ENCODE data around the gene SETD3. TPM values are rescaled to one million over a fixed set of nuclear protein-coding genes. Genes with fewer than 3 reads are reported as not detected.

Gene SETD3
- total RNA-seq, 6 experiments from 2014 or later = 24.7 to 42.0 (median 28.8) TPM

- Histone ChIP-seq H3K27ac (no peak overlapping the region), H3K4me3 (no peak overlapping the region), H3K9me3 (no peaks in the 10 kb centered on the region), H3K36me3 (peaks cover 0 to 4% (median 2%) of the 10 kb centered on the region in 4 donors), H3K27me3 (no peaks in the 10 kb centered on the region), H3K4me1 (peaks cover 0 to 12% (median 6%) of the 10 kb centered on the region in 4 donors)
- ATAC-seq = no peak
- intact Hi-C loops (cut with DNase I) = no loop called here
- 80% methylated on average over 11 of the region's 11 CpGs for WGBS (ENCODE audit: insufficient coverage, low coverage, low lambda C conversion rate, missing lambda C conversion rate)
- DNase-seq = no peak
- no peak for TF ChIP-seq CTCF (IDR thresholded peaks at IDR 0.05)
- no peak for TF ChIP-seq POLR2A (IDR thresholded peaks at IDR 0.05)
These were observed 52.9 kb downstream of the SETD3 start for GRCh38 chr14:99427632-99428300.

GRCh38 chr14:99426813-99427346 lies 53.8 kb downstream of the SETD3 start:
- no peak overlapping the region for H3K4me3 ChIP-seq
- peaks cover 0 to 11% (median 5%) of the 10 kb centered on the region in 4 donors for H3K4me1 ChIP-seq
- intact Hi-C loops (cut with DNase I) = no loop called here
- H3K36me3 ChIP-seq = peaks cover 0 to 4% (median 2%) of the 10 kb centered on the region in 4 donors
- H3K9me3 ChIP-seq = no peaks in the 10 kb centered on the region
- 84% methylated on average over 12 of the region's 12 CpGs for WGBS (ENCODE audit: insufficient coverage, low coverage, low lambda C conversion rate, missing lambda C conversion rate)
- ATAC-seq (no peak), DNase-seq (no peak)
- no peak for TF ChIP-seq CTCF (IDR thresholded peaks at IDR 0.05)
- no peak for TF ChIP-seq POLR2A (IDR thresholded peaks at IDR 0.05)
- no peak overlapping the region for H3K27ac ChIP-seq
- no peaks in the 10 kb centered on the region for H3K27me3 ChIP-seq

GRCh38 chr14:99426265-99426664 lies 54.4 kb downstream of the SETD3 start:
- ATAC-seq (no peak), DNase-seq (no peak)
- no peak for TF ChIP-seq POLR2A (IDR thresholded peaks at IDR 0.05)
- no peak for TF ChIP-seq CTCF (IDR thresholded peaks at IDR 0.05)
- Histone ChIP-seq H3K27ac (no peak overlapping the region), H3K27me3 (no peaks in the 10 kb centered on the region), H3K36me3 (peaks cover 0 to 4% (median 2%) of the 10 kb centered on the region in 4 donors), H3K4me3 (no peak overlapping the region), H3K9me3 (no peaks in the 10 kb centered on the region), H3K4me1 (peaks cover 0 to 8% (median 4%) of the 10 kb centered on the region in 4 donors)
- intact Hi-C loops (cut with DNase I) = no loop called here
- 78% methylated on average over 3 of the region's 3 CpGs for WGBS (ENCODE audit: insufficient coverage, low coverage, low lambda C conversion rate, missing lambda C conversion rate)

GRCh38 chr14:99425272-99425681 lies 55.4 kb downstream of the SETD3 start:
- 100% methylated on average over 4 of the region's 11 CpGs for WGBS (ENCODE audit: insufficient coverage, low coverage, low lambda C conversion rate, missing lambda C conversion rate)
- intact Hi-C loops (cut with DNase I) = no loop called here
- Histone ChIP-seq H3K4me3 (no peak overlapping the region), H3K27ac (no peak overlapping the region), H3K4me1 (peaks cover 0 to 8% (median 4%) of the 10 kb centered on the region in 4 donors), H3K36me3 (peaks cover 0 to 4% (median 2%) of the 10 kb centered on the region in 4 donors), H3K27me3 (no peaks in the 10 kb centered on the region), H3K9me3 (no peaks in the 10 kb centered on the region)
- DNase-seq = no peak
- ATAC-seq = no peak
- TF ChIP-seq POLR2A (IDR thresholded peaks at IDR 0.05) = no peak
- TF ChIP-seq CTCF (IDR thresholded peaks at IDR 0.05) = no peak

Measured in right lobe of liver (tissue), 6 donors.